K562 (cell line): ENCODE data around the gene CSNK1G2. TPM values are rescaled to one million over a fixed set of nuclear protein-coding genes. Genes with fewer than 3 reads are reported as not detected.

Experiments
- ATAC-seq: fragments of 200-7000 bp; cut with Tn5 transposase; 3 replicates; pipeline ENCODE4 v1.9.1; 2020; ENCODE audit warnings: moderate library complexity
- BruUV-seq: library from RNA; stranded (reverse); fragments of 400-500 nt; replicated peaks from 2 replicates; lab custom pipeline; 2021; lab: Mats Ljungman, UMichigan
- CTCF ChIA-PET: fragments of 300-600 bp; formaldehyde crosslinking; extraction: SDS; loops from one replicate; lab custom pipeline; 2021; ENCODE audit warnings: low intra/inter-chr PET ratio; lab: Yijun Ruan, JAX
- POLR2A ChIA-PET: fragments of 300-600, 350-650 bp; sonication (Branson Sonifier 250); formaldehyde crosslinking; extraction: SDS; loops from one replicate; lab custom pipeline; 2021; ENCODE audit warnings: antibody characterized with exemption, inconsistent platforms; lab: Yijun Ruan, JAX
- DNase-seq, 4 experiments: peaks; one replicate each; pipeline versions ENCODE4 v3.0.0 to v3.0.0-alpha.2; 2011 to 2018; ENCODE audit warnings: low spot score in 3 of 4, mixed read lengths in 3 of 4; ENCODE audit errors: extremely low read depth in 1 of 4
- FAIRE-seq: peaks from 2 replicates; lab custom pipeline; 2011; peaks lifted over from hg19 to GRCh38; lab: Jason Lieb, UNC
- H2AFZ ChIP-seq: 2 replicates; pipeline ENCODE4 v1.6.0; 2011; ENCODE audit warnings: low read depth, low read length, control low read depth, inconsistent platforms
- H3K27ac ChIP-seq: fragments of 200-600 bp; 3 replicates; pipeline ENCODE4 v1.8.0; 2011; ENCODE audit warnings: low read depth, mild to moderate bottlenecking, control low read depth, inconsistent platforms, low read length, moderate library complexity, mixed read lengths; ENCODE audit errors: extremely low read depth
- H3K27me3 ChIP-seq, 2 experiments: fragments of 300-600 bp in 1 of 2; 2 replicates in 1 of 2; 3 replicates in 1 of 2; pipeline versions ENCODE4 v1.6.0 to v1.8.0; 2011; ENCODE audit warnings: inconsistent platforms in 2 of 2, low read length in 2 of 2, mild to moderate bottlenecking in 1 of 2, mixed read lengths in 1 of 2, moderate library complexity in 1 of 2; ENCODE audit not compliant: control insufficient read depth in 2 of 2, insufficient read depth in 2 of 2
- H3K36me3 ChIP-seq: fragments of 300-600 bp; 3 replicates; pipeline ENCODE4 v1.8.0; 2011; ENCODE audit warnings: mild to moderate bottlenecking, low read length, inconsistent platforms; ENCODE audit not compliant: control insufficient read depth, insufficient read depth
- H3K4me1 ChIP-seq, 2 experiments: fragments of 200-600 bp in 1 of 2; replicated peaks in 1 of 2; 2 replicates in 1 of 2; 3 replicates in 1 of 2; pipeline versions ENCODE4 v1.5.1 to v1.8.0; 2011; ENCODE audit warnings: inconsistent platforms in 2 of 2, low read length in 2 of 2, mild to moderate bottlenecking in 1 of 2, mixed read lengths in 1 of 2, moderate library complexity in 1 of 2; ENCODE audit not compliant: control insufficient read depth in 2 of 2, insufficient read depth in 2 of 2
- H3K4me2 ChIP-seq: 2 replicates; pipeline ENCODE4 v1.6.1; 2011; ENCODE audit warnings: low read length, control low read depth, inconsistent platforms, mixed read lengths; ENCODE audit not compliant: insufficient read depth
- H3K4me3 ChIP-seq: fragments of 200-600 bp; sonication (generic), shearing (Covaris generic); 2 replicates; pipeline ENCODE4 v1.5.1; 2016; ENCODE audit warnings: control low read depth, inconsistent platforms
- H3K79me2 ChIP-seq: fragments of 200-600 bp; 3 replicates; pipeline ENCODE4 v1.8.0; 2011; ENCODE audit warnings: low read length, inconsistent platforms; ENCODE audit not compliant: control insufficient read depth, insufficient read depth
- H3K9ac ChIP-seq, 2 experiments: 2 replicates each; pipeline versions ENCODE4 v1.6.0 to v1.6.1; 2011; ENCODE audit warnings: low read depth in 2 of 2, low read length in 2 of 2, control low read depth in 1 of 2, inconsistent platforms in 1 of 2, mild to moderate bottlenecking in 1 of 2, mixed read lengths in 1 of 2; ENCODE audit not compliant: insufficient read depth in 1 of 2
- H3K9me1 ChIP-seq: one replicate; pipeline ENCODE4 v1.6.0; 2011; ENCODE audit warnings: inconsistent platforms, mild to moderate bottlenecking, low read length, moderate library complexity; ENCODE audit not compliant: control insufficient read depth, insufficient read depth
- H3K9me3 ChIP-seq: replicated peaks from 2 replicates; pipeline ENCODE4 v1.5.1; 2011; ENCODE audit warnings: low read depth, low read length, inconsistent platforms; ENCODE audit not compliant: control insufficient read depth, insufficient read depth
- H4K20me1 ChIP-seq: replicated peaks from 2 replicates; pipeline ENCODE4 v1.6.1; 2011; ENCODE audit warnings: low read length, inconsistent platforms, mixed read lengths; ENCODE audit not compliant: control insufficient read depth, insufficient read depth
- ATF1 ChIP-seq, 2 experiments: fragments of 450-650 bp in 1 of 2; IDR thresholded peaks; 2 replicates each; pipeline ENCODE4 v1.6.1; 2016; ENCODE audit warnings: missing compliant biosample characterization in 1 of 2, missing genetic modification characterization in 1 of 2
- CTCF ChIP-seq, 3 experiments: IDR thresholded peaks in 2 of 3; conservative IDR thresholded peaks in 1 of 3; 2 replicates each; pipeline ENCODE4 v1.5.1; 2011 to 2012; ENCODE audit warnings: low read length in 3 of 3, mild to moderate bottlenecking in 3 of 3, control low read depth in 2 of 3, improper control_type of control experiment in 1 of 3, inconsistent platforms in 1 of 3, low read depth in 1 of 3, mixed read lengths in 1 of 3, moderate library complexity in 1 of 3; ENCODE audit not compliant: insufficient read depth in 2 of 3
- EGR1 ChIP-seq: fragments of 450-650 bp; conservative IDR thresholded peaks from 2 replicates; pipeline ENCODE4 v1.6.1; 2017; ENCODE audit warnings: mild to moderate bottlenecking
- ELF1 ChIP-seq: fragments of 200-800 bp; sonication (Bioruptor generic); IDR thresholded peaks from 2 replicates; pipeline ENCODE4 v1.6.1; 2016; ENCODE audit warnings: missing genetic modification characterization, missing compliant biosample characterization
- FUS ChIP-seq: fragments of 200-400 bp; formaldehyde crosslinking; optimal IDR thresholded peaks from 2 replicates; pipeline ENCODE3; 2017; ENCODE audit warnings: low read depth, low read length
- GABPA ChIP-seq: fragments of 200-800 bp; sonication (Bioruptor generic); conservative IDR thresholded peaks from 2 replicates; pipeline ENCODE4 v1.6.1; 2016; ENCODE audit warnings: low read depth, missing genetic modification characterization, missing compliant biosample characterization
- NR0B1 ChIP-seq: fragments of 450-650 bp; IDR thresholded peaks from one replicate; pipeline ENCODE4 v1.6.1; 2018; ENCODE audit warnings: mild to moderate bottlenecking, moderate library complexity; ENCODE audit not compliant: partially characterized antibody
- RBM22 ChIP-seq: fragments of 200-400 bp; formaldehyde crosslinking; IDR thresholded peaks from 2 replicates; pipeline ENCODE4 v1.6.1; 2018; ENCODE audit warnings: low read length, low read depth; ENCODE audit not compliant: poor library complexity, severe bottlenecking
- TBL1XR1 ChIP-seq, 2 experiments: IDR thresholded peaks; 2 replicates each; pipeline ENCODE4 v1.6.1; 2012; ENCODE audit warnings: improper control_type of control experiment in 2 of 2, low read length in 2 of 2, mild to moderate bottlenecking in 1 of 2
- TCF7L2 ChIP-seq: fragments of 150-350 bp; IDR thresholded peaks from 2 replicates; pipeline ENCODE4 v1.6.1; 2016; ENCODE audit warnings: low read depth, mild to moderate bottlenecking, low read length, moderate library complexity
- ZNF589 ChIP-seq: fragments of 200-800 bp; sonication (Bioruptor generic); IDR thresholded peaks from 2 replicates; pipeline ENCODE4 v1.6.1; 2016; ENCODE audit warnings: low read depth, missing genetic modification characterization, missing compliant biosample characterization
- WGBS: fragments of 100-300 bp; shearing (Covaris generic); methylation state at CpG from one replicate; pipeline ENCODE4 v1.1.6; 2016; ENCODE audit warnings: low coverage, mixed read lengths; ENCODE audit not compliant: insufficient coverage; ENCODE audit errors: missing lambda C conversion rate; 5-methylcytosine and 5-hydroxymethylcytosine counted together
- in situ Hi-C: fragments of 300-500 bp; cut with MboI; formaldehyde crosslinking; loops from 4 replicates; pipeline ENCODE4 v1.15.0; 2018; ENCODE audit warnings: inconsistent platforms, mixed read lengths
- intact Hi-C: fragments of 100-400 bp; cut with micrococcal nuclease; formaldehyde crosslinking; loops from 2 replicates; pipeline ENCODE4 v1.14.2; 2022
- polyA plus RNA-seq, 8 experiments: library from polyadenylated mRNA; depleted of rRNA in 4 of 8; stranded (reverse) in 5 of 8; unstranded in 3 of 8; fragments of >200 nt; fragmentation: Nextera tagmentation in 2 of 8; fragmentation: Illumina TruSeq in 1 of 8; extraction: Ambion mirVana in 2 of 8; extraction: Trizol in 1 of 8; gene quantifications; 2 replicates each; pipeline versions ENCODE4 v1.2.1 to v1.2.3, GENCODE V29; 2011 to 2014; ENCODE audit warnings: inconsistent platforms in 1 of 8, missing spikeins in 1 of 8
- total RNA-seq, 7 experiments: library from RNA; depleted of rRNA in 6 of 7; stranded (reverse); fragments of >200 nt in 6 of 7; fragmentation: Illumina TruSeq in 2 of 7; extraction: Trizol in 2 of 7; gene quantifications; 2 replicates each; pipeline versions ENCODE4 v1.2.1 to v1.2.3, GENCODE V29; 2011 to 2021; ENCODE audit warnings: low replicate concordance in 1 of 7

Gene CSNK1G2
- total and polyA plus RNA-seq, 9 of the 15 experiments (the other 6 are each of a cell fraction or from before 2014, with no cell fraction given) = 0.48 to 119 (median 49.5) TPM

GRCh38 chr19:1920644-1921043 is 20.3 kb upstream of the CSNK1G2 start:
- no TSS peak for BruUV-seq
- POLR2A ChIA-PET = interaction anchor here (0.6 to 1.1 kb wide), 3 partner anchors 9 to 252 kb away, joined by 3 read pairs; no protein-coding TSS in a partner anchor
- no peak overlapping the region for H3K27ac ChIP-seq
- TF ChIP-seq ELF1 (tag) = no peak
- TF ChIP-seq RBM22 = peak; percentile 24
- TF ChIP-seq, all 486 proteins: peak for 1
- Histone ChIP-seq H3K9me1 (no peaks in the 10 kb centered on the region), H3K4me1 (peaks cover 0 to 41% of the 10 kb centered on the region in 2 experiments; a peak in 2 of 5 replicates), H3K79me2 (no peaks in the 10 kb centered on the region), H4K20me1 (no peaks in the 10 kb centered on the region), H3K27me3 (no peaks in the 10 kb centered on the region), H3K9ac (peak overlapping the region in 1 of 2 experiments; percentile 61; a peak in 2 of 4 replicates), H3K4me3 (no peak overlapping the region), H3K36me3 (peaks cover 68% of the 10 kb centered on the region; the same call in 2 of the 3 replicates), H2AFZ (no peak overlapping the region), H3K9me3 (no peaks in the 10 kb centered on the region; the same call in 1 of the 2 replicates), H3K4me2 (no peak overlapping the region)
- FAIRE-seq = no peak
- ATAC-seq = no peak
- no peak for DNase-seq
- WGBS = 95% methylated on average over 18 of the region's 19 CpGs
- CTCF ChIA-PET = interaction anchor here (0.5 kb wide), 1 partner anchor 149 kb away, joined by 3 read pairs; no protein-coding TSS in a partner anchor
- intact Hi-C loops (no loop called here), in situ Hi-C loops (no loop called here)

- Histone ChIP-seq H4K20me1 (no peaks in the 10 kb centered on the region), H3K9me3 (no peaks in the 10 kb centered on the region), H3K4me2 (no peak overlapping the region), H3K79me2 (no peaks in the 10 kb centered on the region), H3K27ac (no peak overlapping the region), H2AFZ (no peak overlapping the region), H3K4me1 (peaks cover 0 to 46% of the 10 kb centered on the region in 2 experiments; a peak in 2 of 5 replicates), H3K4me3 (no peak overlapping the region), H3K9me1 (no peaks in the 10 kb centered on the region), H3K27me3 (no peaks in the 10 kb centered on the region), H3K36me3 (peaks cover 68% of the 10 kb centered on the region; the same call in 2 of the 3 replicates), H3K9ac (peak overlapping the region in 1 of 2 experiments; percentile 45; a peak in 1 of 4 replicates)
- DNase-seq = no peak
- no peak for FAIRE-seq
- intact Hi-C loops = no loop called here
- ATAC-seq = no peak
- in situ Hi-C loops = no loop called here
- CTCF ChIA-PET = no interaction called here
- POLR2A ChIA-PET = interaction anchor here (0.9 kb wide), 1 partner anchor 9 kb away, joined by 3 read pairs; no protein-coding TSS in a partner anchor
- 91% methylated on average over 8 of the region's 19 CpGs for WGBS
- BruUV-seq = no TSS peak
- no peak for TF ChIP-seq ZNF589
- no peak for TF ChIP-seq GABPA
- TF ChIP-seq CTCF (IDR thresholded peaks at IDR 0.05 in 2 of 3, conservative IDR thresholded peaks at IDR 0.05 in 1 of 3; ENCODE audit: insufficient read depth in 2 of 3, low read depth in 1 of 3, low read length in 3 of 3) = peak in 1 of 3 experiments; percentile 21; a peak in 1 of 6 replicates
- TF ChIP-seq FUS = no peak
- no peak for TF ChIP-seq RBM22
- TF ChIP-seq TCF7L2 = no peak
- TF ChIP-seq NR0B1 = no peak
- TF ChIP-seq ATF1 (CRISPR knock-in tag; IDR thresholded peaks at IDR 0.05) = no peak
- TF ChIP-seq ATF1 (tag; IDR thresholded peaks at IDR 0.05) = no peak
- TF ChIP-seq EGR1 = peak; percentile 58
- TF ChIP-seq TBL1XR1 (IDR thresholded peaks at IDR 0.05; ENCODE audit: low read length in 2 of 2) = no peak
Measured at GRCh38 chr19:1921326-1921725, 19.6 kb upstream of the CSNK1G2 start.
